ENCODE data around the gene BRDT.
"Not testable (repeated sequence)": the region's sequence is repeated elsewhere in the genome, so short reads cannot be mapped to it uniquely, and the experiment has no call there.

Gene BRDT

DNA sequence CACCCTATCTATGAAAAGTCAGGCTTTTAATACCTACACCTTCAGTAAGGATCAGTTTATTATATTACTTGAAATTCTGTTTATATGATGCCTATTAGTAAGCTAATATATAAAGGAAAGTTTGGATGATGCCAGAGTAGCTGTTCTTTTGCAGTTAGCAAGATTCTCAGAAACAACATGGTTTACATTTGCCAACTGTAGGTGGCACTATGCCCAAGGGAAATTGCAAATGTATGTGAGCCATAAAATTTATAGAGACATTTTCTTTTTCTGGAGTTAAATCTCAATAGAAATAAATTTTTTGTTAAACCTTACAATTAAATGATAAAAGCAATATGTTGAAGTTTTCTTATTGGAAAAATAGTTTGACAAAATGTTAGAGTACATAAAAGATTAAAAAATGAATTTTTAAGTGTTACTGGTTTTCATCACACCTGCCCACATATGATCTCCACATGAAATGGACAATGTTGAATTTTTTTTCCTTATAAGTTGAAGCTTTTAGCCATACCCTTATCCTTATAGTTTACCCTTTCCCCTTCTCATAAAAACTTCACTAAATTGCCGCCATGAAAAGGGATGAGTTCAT, 48.5 kb downstream of the BRDT start:
- Histone ChIP-seq H3K4me1 (ENCODE audit: insufficient read depth, low read length) (no peaks in the 10 kb centered on the region), H3K27me3 (ENCODE audit: insufficient read depth, low read length) (no peaks in the 10 kb centered on the region), H3K27ac (ENCODE audit: low read length) (no peak overlapping the region), H3K9me3 (ENCODE audit: insufficient read depth, low read depth, low read length) (no peaks in the 10 kb centered on the region), H3K36me3 (ENCODE audit: insufficient read depth, low read depth, low read length) (no peaks in the 10 kb centered on the region), H3K4me3 (ENCODE audit: low read length) (no peak overlapping the region), H3K9ac (ENCODE audit: low read depth, low read length) (no peak overlapping the region)

DNA sequence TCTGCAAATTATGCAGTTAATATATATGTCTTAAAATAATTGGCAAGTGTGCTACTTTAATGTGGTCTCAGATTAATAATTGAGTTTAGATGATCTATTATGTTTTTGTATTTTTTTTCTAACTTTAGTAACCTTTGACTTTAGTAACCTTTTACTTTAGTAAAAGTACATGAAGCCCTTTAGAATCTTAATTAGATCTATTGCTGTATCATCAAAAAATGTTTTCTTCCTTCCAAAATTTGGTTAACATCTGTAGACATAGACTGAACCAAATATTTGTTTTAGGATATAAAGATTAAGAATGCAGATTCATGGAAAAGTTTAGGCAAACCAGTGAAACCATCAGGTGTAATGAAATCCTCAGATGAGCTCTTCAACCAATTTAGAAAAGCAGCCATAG, 54.9 kb downstream of the BRDT start:
- Histone ChIP-seq H3K36me3 (ENCODE audit: insufficient read depth, low read depth, low read length) (no peaks in the 10 kb centered on the region), H3K27me3 (ENCODE audit: insufficient read depth, low read length) (no peaks in the 10 kb centered on the region), H3K27ac (ENCODE audit: low read length) (no peak overlapping the region), H3K9ac (ENCODE audit: low read depth, low read length) (no peak overlapping the region), H3K4me1 (ENCODE audit: insufficient read depth, low read length) (no peaks in the 10 kb centered on the region), H3K4me3 (ENCODE audit: low read length) (no peak overlapping the region), H3K9me3 (ENCODE audit: insufficient read depth, low read depth, low read length) (no peaks in the 10 kb centered on the region)

DNA sequence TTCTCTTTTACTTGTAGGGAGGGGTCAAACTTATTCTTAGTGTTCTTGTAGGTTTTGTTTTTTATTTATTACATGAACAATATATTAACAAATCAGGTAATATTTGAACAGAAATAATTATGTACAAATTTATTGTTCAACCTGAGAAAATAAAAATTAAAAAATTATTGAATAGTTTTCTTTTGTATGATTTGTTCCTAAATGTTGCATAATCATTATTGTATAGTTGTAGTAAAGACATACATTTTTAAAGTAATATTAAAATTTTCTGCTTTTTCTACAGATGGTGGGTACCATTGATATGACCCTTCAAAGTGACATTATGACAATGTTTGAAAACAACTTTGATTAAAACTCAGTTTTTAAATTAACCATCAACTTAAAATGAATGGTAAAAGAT, 64.7 kb downstream of the BRDT start:
- Histone ChIP-seq H3K9ac (ENCODE audit: low read depth, low read length) (no peak overlapping the region), H3K4me3 (ENCODE audit: low read length) (no peak overlapping the region), H3K27me3 (ENCODE audit: insufficient read depth, low read length) (no peaks in the 10 kb centered on the region), H3K4me1 (ENCODE audit: insufficient read depth, low read length) (no peaks in the 10 kb centered on the region), H3K36me3 (ENCODE audit: insufficient read depth, low read depth, low read length) (no peaks in the 10 kb centered on the region), H3K27ac (ENCODE audit: low read length) (no peak overlapping the region), H3K9me3 (ENCODE audit: insufficient read depth, low read depth, low read length) (no peaks in the 10 kb centered on the region)

DNA sequence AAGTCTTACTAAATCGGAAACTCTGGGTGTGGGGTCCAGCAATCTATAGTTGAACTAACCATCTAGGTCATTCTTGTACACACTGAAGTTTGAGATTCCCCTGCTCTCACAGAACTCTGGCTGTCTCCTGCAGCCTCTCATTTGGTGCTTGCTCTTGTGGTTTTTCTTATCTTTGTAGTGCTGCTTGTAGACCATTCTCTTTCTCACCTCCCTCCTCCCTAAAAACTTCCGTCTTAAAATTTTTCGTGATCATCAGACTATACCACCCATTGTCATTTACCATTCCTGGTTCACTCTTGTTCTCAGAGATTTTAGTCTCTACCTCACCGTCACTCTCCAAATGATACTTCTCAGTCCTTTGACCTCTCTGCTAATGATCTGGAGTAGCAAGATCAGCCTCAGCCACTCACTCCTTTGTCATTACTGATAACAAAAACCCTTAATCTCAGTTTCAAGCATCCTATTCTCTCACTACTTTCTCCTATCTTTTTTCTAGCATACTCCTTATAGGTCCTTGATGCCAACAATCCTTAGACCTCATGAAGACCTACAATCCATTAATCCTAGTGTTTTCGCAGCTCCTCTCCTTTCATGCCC, 67.6 kb downstream of the BRDT start:
- no peak overlapping the region for H3K27ac ChIP-seq (ENCODE audit: low read length)
- no peaks in the 10 kb centered on the region for H3K36me3 ChIP-seq (ENCODE audit: insufficient read depth, low read depth, low read length)

DNA sequence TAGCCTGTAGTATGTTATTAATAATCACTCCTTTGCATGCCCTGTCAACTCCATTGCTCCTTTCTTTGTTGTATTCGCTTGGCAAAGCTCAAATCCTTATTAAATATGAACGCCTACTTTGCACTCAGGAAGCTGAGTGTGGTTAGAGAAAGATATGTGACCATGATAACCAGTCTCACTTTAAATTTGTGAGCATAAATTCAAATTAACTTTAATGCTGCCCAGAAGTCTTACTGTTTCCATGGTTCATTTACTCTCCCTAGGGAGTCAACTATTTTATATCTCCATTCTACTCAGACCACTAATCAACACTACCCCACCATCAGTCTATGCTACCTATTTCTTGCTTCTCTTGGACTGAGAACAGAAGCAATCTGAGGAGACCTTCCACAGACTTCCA, 68.5 kb downstream of the BRDT start:
- H3K27ac ChIP-seq (ENCODE audit: low read length) = no peak overlapping the region

More for the DNA sequence above, 67.6 kb downstream of the BRDT start:
- Histone ChIP-seq H3K27me3 (ENCODE audit: insufficient read depth, low read length) (no peaks in the 10 kb centered on the region), H3K9me3 (ENCODE audit: insufficient read depth, low read depth, low read length) (no peaks in the 10 kb centered on the region), H3K4me3 (ENCODE audit: low read length) (no peak overlapping the region), H3K9ac (ENCODE audit: low read depth, low read length) (no peak overlapping the region), H3K4me1 (ENCODE audit: insufficient read depth, low read length) (no peaks in the 10 kb centered on the region)

DNA sequence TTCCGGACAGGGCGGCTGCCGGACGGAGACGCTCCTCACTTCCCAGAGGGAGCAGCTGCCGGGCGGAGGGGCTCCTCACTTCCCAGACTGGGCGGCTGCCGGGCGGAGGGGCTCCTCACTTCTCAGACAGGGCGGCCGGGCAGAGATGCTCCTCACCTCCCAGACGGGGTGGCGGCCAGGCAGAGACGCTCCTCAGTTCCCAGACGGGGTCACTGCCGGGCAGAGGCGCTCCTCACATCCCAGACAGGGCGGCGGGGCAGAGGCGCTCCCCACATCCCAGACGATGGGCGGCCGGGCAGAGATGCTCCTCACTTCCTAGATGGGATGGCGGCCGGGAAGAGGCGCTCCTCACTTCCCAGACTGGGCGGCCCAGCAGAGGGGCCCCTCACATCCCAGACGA, 76.8 kb downstream of the BRDT start:
- not testable (repeated sequence) for H3K4me3 ChIP-seq (ENCODE audit: low read length); H3K36me3 ChIP-seq (ENCODE audit: insufficient read depth, low read depth, low read length); H3K27ac ChIP-seq (ENCODE audit: low read length); H3K9me3 ChIP-seq (ENCODE audit: insufficient read depth, low read depth, low read length); H3K9ac ChIP-seq (ENCODE audit: low read depth, low read length)
- H3K4me1 ChIP-seq (ENCODE audit: insufficient read depth, low read length) = peaks cover 11% of the 10 kb centered on the region; the same call in 1 of the 2 replicates
- peaks cover 25% of the 10 kb centered on the region for H3K27me3 ChIP-seq (ENCODE audit: insufficient read depth, low read length)

More for the DNA sequence above, 68.5 kb downstream of the BRDT start:
- H3K9me3 ChIP-seq (ENCODE audit: insufficient read depth, low read depth, low read length) = no peaks in the 10 kb centered on the region
- H3K4me3 ChIP-seq (ENCODE audit: low read length) = no peak overlapping the region
- H3K9ac ChIP-seq (ENCODE audit: low read depth, low read length) = no peak overlapping the region
- H3K27me3 ChIP-seq (ENCODE audit: insufficient read depth, low read length) = no peaks in the 10 kb centered on the region
- no peaks in the 10 kb centered on the region for H3K36me3 ChIP-seq (ENCODE audit: insufficient read depth, low read depth, low read length)
- no peaks in the 10 kb centered on the region for H3K4me1 ChIP-seq (ENCODE audit: insufficient read depth, low read length)

DNA sequence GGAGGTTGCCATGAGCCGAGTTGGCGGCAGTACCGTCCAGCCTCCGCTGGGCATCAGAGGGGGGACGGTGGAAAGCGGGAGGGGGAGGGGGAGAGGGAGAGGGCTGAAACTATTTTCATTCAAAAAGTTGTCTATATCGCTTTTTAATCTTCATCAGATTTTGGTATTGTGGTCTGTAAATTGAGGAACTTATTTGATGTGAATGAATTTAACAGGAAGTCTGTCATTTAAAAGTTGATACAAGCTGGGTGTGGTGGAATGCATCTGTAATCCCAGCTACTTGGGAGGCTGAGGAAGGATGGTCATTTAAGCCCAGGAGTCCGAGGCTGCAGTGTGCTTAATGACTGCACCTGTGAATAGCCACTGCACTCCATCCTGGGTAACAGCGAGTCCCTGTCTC, 77.6 kb downstream of the BRDT start:
- H3K4me1 ChIP-seq (ENCODE audit: insufficient read depth, low read length) = peaks cover 11% of the 10 kb centered on the region; the same call in 1 of the 2 replicates
- no peak overlapping the region for H3K9ac ChIP-seq (ENCODE audit: low read depth, low read length)
- no peaks in the 10 kb centered on the region for H3K9me3 ChIP-seq (ENCODE audit: insufficient read depth, low read depth, low read length)
- no peaks in the 10 kb centered on the region for H3K36me3 ChIP-seq (ENCODE audit: insufficient read depth, low read depth, low read length)
- H3K27ac ChIP-seq (ENCODE audit: low read length) = no peak overlapping the region
- H3K4me3 ChIP-seq (ENCODE audit: low read length) = no peak overlapping the region
- H3K27me3 ChIP-seq (ENCODE audit: insufficient read depth, low read length) = peaks cover 31% of the 10 kb centered on the region

DNA sequence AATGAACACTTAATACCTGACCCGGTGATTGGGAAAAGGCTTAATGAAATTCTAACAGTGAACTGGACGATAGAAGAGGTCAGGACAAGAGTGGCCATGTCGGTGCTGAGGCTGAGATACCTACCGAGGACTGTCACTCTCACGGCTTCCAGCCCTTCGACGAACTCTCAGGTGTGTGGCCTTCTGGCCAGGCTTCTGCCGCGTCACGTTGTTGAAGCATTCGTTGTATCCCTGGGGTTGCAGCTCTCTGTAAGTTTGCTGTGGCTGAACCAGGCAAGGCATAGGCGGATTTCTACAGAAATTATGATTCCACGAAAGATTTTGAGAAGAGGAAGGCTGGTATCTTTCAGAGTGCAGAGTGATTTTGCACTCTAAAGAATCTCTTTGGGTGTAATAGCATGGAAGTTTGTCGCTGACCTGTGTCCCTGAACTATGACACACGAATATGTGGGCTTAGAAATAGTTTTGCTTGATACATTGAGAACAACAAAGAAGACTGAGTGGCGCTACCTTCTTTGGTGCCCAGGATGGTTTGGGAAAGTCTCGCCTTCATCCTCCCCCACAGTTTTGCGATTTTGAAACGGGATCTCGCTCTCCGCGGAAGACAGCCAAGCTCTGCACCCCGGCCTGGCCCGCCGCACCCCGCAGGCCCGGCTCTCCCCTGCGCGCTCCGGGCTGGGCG, 80.2 kb downstream of the BRDT start:
- Histone ChIP-seq H3K9me3 (ENCODE audit: insufficient read depth, low read depth, low read length) (no peaks in the 10 kb centered on the region), H3K4me3 (ENCODE audit: low read length) (peak overlapping the region; percentile 69), H3K27me3 (ENCODE audit: insufficient read depth, low read length) (peaks cover 31% of the 10 kb centered on the region), H3K36me3 (ENCODE audit: insufficient read depth, low read depth, low read length) (no peaks in the 10 kb centered on the region), H3K9ac (ENCODE audit: low read depth, low read length) (peak overlapping the region; percentile 43; the same call in 1 of the 2 replicates), H3K4me1 (ENCODE audit: insufficient read depth, low read length) (peaks cover 11% of the 10 kb centered on the region; the same call in 1 of the 2 replicates), H3K27ac (ENCODE audit: low read length) (no peak overlapping the region)

DNA sequence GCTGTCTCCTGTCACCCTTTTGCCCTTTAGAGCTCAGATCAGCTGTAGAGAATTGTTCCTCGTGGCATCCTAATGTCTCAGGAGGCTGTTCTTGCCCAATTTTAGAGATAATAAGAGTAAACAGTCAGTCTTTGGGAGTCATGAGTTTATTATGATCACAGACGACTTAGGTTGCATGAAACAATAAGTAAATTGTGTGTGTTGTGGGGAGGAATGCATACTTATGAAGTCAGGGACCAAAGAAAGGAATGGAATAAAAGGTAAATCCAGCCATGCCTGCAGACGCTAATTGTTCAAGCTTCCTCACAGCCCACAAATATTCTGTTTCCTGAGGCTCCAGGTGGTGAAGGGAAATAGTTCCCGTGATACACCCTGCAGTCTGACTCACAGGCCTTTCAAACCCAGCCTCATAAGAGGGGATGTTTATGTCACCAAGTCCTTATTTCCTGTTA, 81.5 kb downstream of the BRDT start:
- Histone ChIP-seq H3K4me3 (ENCODE audit: low read length) (peak overlapping the region; percentile 69), H3K27me3 (ENCODE audit: insufficient read depth, low read length) (peaks cover 31% of the 10 kb centered on the region), H3K4me1 (ENCODE audit: insufficient read depth, low read length) (peaks cover 11% of the 10 kb centered on the region; the same call in 1 of the 2 replicates), H3K9ac (ENCODE audit: low read depth, low read length) (peak overlapping the region; percentile 1; the same call in 1 of the 2 replicates), H3K27ac (ENCODE audit: low read length) (no peak overlapping the region), H3K9me3 (ENCODE audit: insufficient read depth, low read depth, low read length) (no peaks in the 10 kb centered on the region), H3K36me3 (ENCODE audit: insufficient read depth, low read depth, low read length) (no peaks in the 10 kb centered on the region)

DNA sequence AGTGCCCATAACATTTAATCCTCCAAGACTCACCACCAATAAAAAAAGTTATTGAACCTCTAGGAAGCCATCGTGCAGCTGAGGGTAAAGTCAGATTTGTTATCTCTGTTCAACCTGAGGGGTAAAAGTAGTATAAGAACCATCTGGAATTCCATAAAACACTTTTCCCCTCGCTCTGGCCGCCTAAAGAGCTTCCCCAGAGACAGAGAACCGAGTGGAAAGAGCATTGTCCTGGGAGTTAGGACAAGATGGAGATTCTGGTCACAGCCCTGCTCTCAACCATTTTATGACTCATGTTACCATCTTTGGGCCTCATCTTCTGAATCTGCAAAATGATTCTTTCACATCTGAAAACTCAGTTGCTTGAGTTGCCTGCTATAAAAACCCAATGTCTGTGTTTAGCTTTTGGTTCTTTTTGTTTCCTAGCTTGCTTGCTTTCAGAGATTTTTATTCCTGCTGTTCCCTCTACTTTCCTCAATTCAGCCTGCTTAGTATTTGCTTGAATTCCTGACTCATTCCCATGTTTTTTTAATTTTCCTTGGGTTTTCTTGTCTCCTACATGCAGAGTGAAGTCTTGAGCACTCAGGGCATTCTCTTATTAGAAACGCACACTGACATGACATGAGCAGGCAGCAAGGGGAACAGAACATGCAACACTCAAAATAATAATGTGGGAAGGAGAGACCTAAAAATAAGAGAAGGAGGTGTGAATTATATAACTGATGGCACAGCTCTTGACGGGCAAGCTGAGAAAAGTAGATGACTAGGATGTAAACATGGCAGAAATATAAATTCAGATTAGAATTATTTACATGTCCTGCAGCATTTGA, 82.3 kb downstream of the BRDT start:
- Histone ChIP-seq H3K27ac (ENCODE audit: low read length) (no peak overlapping the region), H3K36me3 (ENCODE audit: insufficient read depth, low read depth, low read length) (no peaks in the 10 kb centered on the region), H3K9ac (ENCODE audit: low read depth, low read length) (no peak overlapping the region), H3K9me3 (ENCODE audit: insufficient read depth, low read depth, low read length) (no peaks in the 10 kb centered on the region), H3K4me1 (ENCODE audit: insufficient read depth, low read length) (peaks cover 11% of the 10 kb centered on the region; the same call in 1 of the 2 replicates), H3K4me3 (ENCODE audit: low read length) (no peak overlapping the region), H3K27me3 (ENCODE audit: insufficient read depth, low read length) (peaks cover 31% of the 10 kb centered on the region)

DNA sequence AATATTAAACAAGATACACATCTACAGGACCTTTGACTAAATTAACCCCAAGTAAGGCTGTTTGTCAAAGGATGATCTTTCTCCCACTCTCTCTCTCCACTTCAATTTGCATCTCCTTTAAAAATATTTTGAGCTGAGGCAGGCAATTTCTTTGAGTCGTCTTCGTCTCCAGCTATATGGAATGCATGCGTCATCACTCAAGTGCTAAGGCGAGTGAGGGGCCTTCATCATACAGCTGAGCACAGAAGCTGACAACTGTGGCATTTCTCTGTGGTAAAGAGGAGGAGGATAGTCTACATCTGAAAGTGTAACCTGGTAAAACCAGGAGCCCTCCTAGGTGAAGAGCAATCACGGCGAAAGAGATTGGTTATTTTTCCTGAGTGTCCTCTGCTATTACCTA, 88.2 kb downstream of the BRDT start:
- Histone ChIP-seq H3K4me1 (ENCODE audit: insufficient read depth, low read length) (peaks cover 10% of the 10 kb centered on the region; the same call in 1 of the 2 replicates), H3K4me3 (ENCODE audit: low read length) (no peak overlapping the region), H3K27ac (ENCODE audit: low read length) (no peak overlapping the region), H3K9me3 (ENCODE audit: insufficient read depth, low read depth, low read length) (no peaks in the 10 kb centered on the region), H3K9ac (ENCODE audit: low read depth, low read length) (no peak overlapping the region), H3K36me3 (ENCODE audit: insufficient read depth, low read depth, low read length) (no peaks in the 10 kb centered on the region), H3K27me3 (ENCODE audit: insufficient read depth, low read length) (no peaks in the 10 kb centered on the region)
